OCI-LY1 (cell line): ENCODE data around the gene CNEP1R1.

ENCODE experiments used
- H2AFZ ChIP-seq: fragments of 200-600 bp; sonication (generic), shearing (Covaris generic); 2 replicates; pipeline ENCODE4 v1.6.0; 2014; ENCODE audit warnings: antibody characterized with exemption, mild to moderate bottlenecking, low read length
- H3F3A ChIP-seq: fragments of 200-600 bp; sonication (generic), shearing (Covaris generic); 2 replicates; pipeline ENCODE4 v1.6.0; 2014; ENCODE audit warnings: mild to moderate bottlenecking, antibody characterized with exemption, low read length, moderate library complexity; ENCODE audit not compliant: insufficient read depth
- H3K27ac ChIP-seq: fragments of 200-600 bp; sonication (generic); 2 replicates; pipeline ENCODE4 v1.5.1; 2014; ENCODE audit warnings: low read length, mixed run types, mild to moderate bottlenecking, low read depth; ENCODE audit not compliant: poor library complexity, severe bottlenecking
- H3K27me3 ChIP-seq: fragments of 200-600 bp; sonication (generic); 2 replicates; pipeline ENCODE4 v1.6.0; 2014; ENCODE audit warnings: antibody characterized with exemption, mild to moderate bottlenecking, low read length, moderate library complexity; ENCODE audit not compliant: insufficient read depth
- H3K36me3 ChIP-seq: fragments of 200-600 bp; sonication (generic); 2 replicates; pipeline ENCODE4 v1.6.1; 2014; ENCODE audit warnings: mild to moderate bottlenecking, antibody characterized with exemption, low read length, moderate library complexity, mixed read lengths; ENCODE audit not compliant: insufficient read depth
- H3K4me1 ChIP-seq: fragments of 200-600 bp; sonication (generic); 2 replicates; pipeline ENCODE4 v1.5.1; 2014; ENCODE audit warnings: mild to moderate bottlenecking, low read length, moderate library complexity; ENCODE audit not compliant: insufficient read depth, severe bottlenecking
- H3K4me2 ChIP-seq: fragments of 200-600 bp; sonication (generic), shearing (Covaris generic); 2 replicates; pipeline ENCODE4 v1.6.1; 2014; ENCODE audit warnings: low read length
- H3K4me3 ChIP-seq: fragments of 200-600 bp; sonication (generic); 2 replicates; pipeline ENCODE4 v1.5.1; 2014; ENCODE audit warnings: low read length, low read depth, mild to moderate bottlenecking, mixed read lengths; ENCODE audit not compliant: poor library complexity, severe bottlenecking
- H3K79me2 ChIP-seq: fragments of 200-600 bp; shearing (Covaris generic); 2 replicates; pipeline ENCODE4 v1.6.1; 2016; ENCODE audit warnings: mixed run types, low read length, mixed read lengths; ENCODE audit not compliant: insufficient read depth
- H3K9ac ChIP-seq: fragments of 200-600 bp; sonication (generic), shearing (Covaris generic); 2 replicates; pipeline ENCODE4 v1.6.1; 2014; ENCODE audit warnings: mild to moderate bottlenecking, low read length, mixed read lengths
- H3K9me2 ChIP-seq: fragments of 200-600 bp; sonication (generic), shearing (Covaris generic); 2 replicates; pipeline ENCODE4 v1.6.1; 2014; ENCODE audit warnings: low read depth, mild to moderate bottlenecking, low read length, mixed read lengths
- H3K9me3 ChIP-seq: fragments of 200-600 bp; shearing (Covaris generic); 2 replicates; pipeline ENCODE4 v1.6.1; 2014; ENCODE audit warnings: low read length, mixed read lengths
- H4K20me1 ChIP-seq: fragments of 200-600 bp; sonication (generic), shearing (Covaris generic); 2 replicates; pipeline ENCODE4 v1.6.0; 2016; ENCODE audit warnings: mild to moderate bottlenecking, low read length; ENCODE audit not compliant: insufficient read depth
- CTCF ChIP-seq: fragments of 200-600 bp; sonication (generic), shearing (Covaris generic); IDR thresholded peaks from 2 replicates; pipeline ENCODE4 v1.5.1; 2017; ENCODE audit warnings: mild to moderate bottlenecking, antibody characterized with exemption, low read length, moderate library complexity, mixed read lengths
- EZH2 ChIP-seq: fragments of 200-600 bp; sonication (generic), shearing (Covaris generic); IDR thresholded peaks from 2 replicates; pipeline ENCODE4 v1.8.0; 2017; ENCODE audit warnings: borderline replicate concordance, mixed run types, mild to moderate bottlenecking, antibody characterized with exemption, low read length, moderate library complexity, mixed read lengths

CNEP1R1 gene

DNA sequence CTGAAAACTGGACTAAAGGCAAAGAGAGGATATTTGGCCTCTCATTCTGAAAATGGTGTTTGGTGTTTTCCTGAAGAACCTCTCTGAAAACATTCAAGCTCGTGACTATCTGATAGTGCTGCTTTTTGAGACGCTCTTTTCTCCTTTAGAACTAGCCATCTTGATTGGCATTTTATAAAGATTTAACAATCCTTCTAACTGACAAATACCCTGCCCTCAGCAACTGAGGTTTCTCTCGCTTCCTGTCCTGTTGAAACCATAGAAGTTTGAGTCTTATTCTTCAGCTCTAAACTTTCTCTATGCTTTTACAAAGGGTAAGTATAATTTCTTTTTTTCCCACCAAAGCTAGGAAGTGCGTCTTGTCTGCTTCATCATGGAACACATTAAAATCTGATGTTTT is 13.3 kb downstream of the CNEP1R1 start:
- H4K20me1 ChIP-seq = no peaks in the 10 kb centered on the region
- H3K9me3 ChIP-seq = no peaks in the 10 kb centered on the region
- no peak overlapping the region for H3K9ac ChIP-seq
- no peaks in the 10 kb centered on the region for H3K79me2 ChIP-seq
- H3F3A ChIP-seq = no peaks in the 10 kb centered on the region
- no peak overlapping the region for H2AFZ ChIP-seq
- peak overlapping the region; percentile 39 for H3K27ac ChIP-seq
- no peak overlapping the region for H3K4me2 ChIP-seq
- no peak overlapping the region for H3K4me3 ChIP-seq
- no peaks in the 10 kb centered on the region for H3K9me2 ChIP-seq
- peaks cover 23% of the 10 kb centered on the region; the same call in 1 of the 2 replicates for H3K36me3 ChIP-seq
- TF ChIP-seq EZH2 (no peak), CTCF (no peak)
- H3K4me1 ChIP-seq = peaks cover 6% of the 10 kb centered on the region
- no peaks in the 10 kb centered on the region for H3K27me3 ChIP-seq

DNA sequence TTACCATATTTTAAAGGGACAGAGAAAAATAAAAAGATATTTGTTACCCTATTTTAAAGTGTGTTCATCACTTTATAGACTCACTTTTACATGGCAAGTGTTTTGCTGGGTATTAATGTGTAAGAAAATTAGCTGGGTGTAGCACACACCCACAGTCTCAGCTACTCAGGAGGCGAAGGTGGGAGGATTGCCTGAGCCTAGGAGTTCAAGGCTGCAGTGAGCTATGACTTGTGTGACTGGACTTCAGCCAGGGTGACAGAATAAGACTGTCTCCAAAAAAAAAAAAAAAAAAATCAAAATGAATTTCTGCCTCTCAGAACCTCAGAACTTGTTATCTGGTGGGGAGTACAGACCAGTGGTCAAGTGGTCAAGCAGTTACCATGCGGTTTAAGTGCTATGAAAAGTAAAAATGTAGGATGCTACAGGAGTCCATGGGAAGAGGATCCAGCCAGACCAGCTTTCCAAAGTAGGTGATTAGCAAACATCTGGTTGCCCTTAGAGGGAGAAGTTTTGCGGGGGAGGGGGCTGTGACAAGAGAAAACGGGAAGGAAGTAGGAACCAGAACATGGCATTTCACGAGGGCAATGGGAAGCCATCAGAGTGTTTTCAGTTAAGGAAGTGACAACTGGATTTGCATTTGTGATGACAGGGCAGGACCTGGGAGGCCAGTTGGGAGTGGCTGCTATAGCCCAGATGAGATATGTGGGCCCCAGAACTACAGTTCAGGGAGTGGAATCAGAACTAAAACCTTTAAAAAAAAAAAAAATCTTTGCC is 13.9 kb downstream of the CNEP1R1 start:
- no peak overlapping the region for H3K4me2 ChIP-seq
- H3K27ac ChIP-seq = peak overlapping the region; percentile 39
- no peak overlapping the region for H2AFZ ChIP-seq
- H3K9me2 ChIP-seq = no peaks in the 10 kb centered on the region
- H3K4me3 ChIP-seq = no peak overlapping the region
- no peaks in the 10 kb centered on the region for H4K20me1 ChIP-seq
- no peaks in the 10 kb centered on the region for H3K9me3 ChIP-seq
- no peaks in the 10 kb centered on the region for H3K79me2 ChIP-seq
- TF ChIP-seq CTCF (no peak), EZH2 (no peak)
- H3K27me3 ChIP-seq = no peaks in the 10 kb centered on the region
- H3K4me1 ChIP-seq = peaks cover 6% of the 10 kb centered on the region
- no peaks in the 10 kb centered on the region for H3F3A ChIP-seq
- peaks cover 21% of the 10 kb centered on the region; the same call in 1 of the 2 replicates for H3K36me3 ChIP-seq
- no peak overlapping the region for H3K9ac ChIP-seq

GRCh38 chr16:50040018-50040417 is 15.0 kb downstream of the CNEP1R1 start:
- Histone ChIP-seq H3K4me3 (no peak overlapping the region), H3K27ac (no peak overlapping the region), H4K20me1 (no peaks in the 10 kb centered on the region), H3K4me2 (no peak overlapping the region), H3K4me1 (peaks cover 6% of the 10 kb centered on the region), H3F3A (no peaks in the 10 kb centered on the region), H3K36me3 (peaks cover 12% of the 10 kb centered on the region; the same call in 1 of the 2 replicates), H2AFZ (no peak overlapping the region), H3K79me2 (no peaks in the 10 kb centered on the region), H3K9ac (no peak overlapping the region), H3K9me3 (no peaks in the 10 kb centered on the region), H3K9me2 (no peaks in the 10 kb centered on the region), H3K27me3 (no peaks in the 10 kb centered on the region)
- TF ChIP-seq EZH2 (no peak), CTCF (no peak)
